Astrocyte (in vitro differentiated cells and primary cell): Measurements from ENCODE around the gene FBXO4. TPM values are rescaled to one million over a fixed set of nuclear protein-coding genes. Genes with fewer than 3 reads are reported as not detected.

Source experiments
- DNase-seq: peaks from one replicate; pipeline ENCODE4 v3.0.0-alpha.2; 2010; ENCODE audit warnings: low read depth
- FAIRE-seq: peaks from 2 replicates; lab custom pipeline; 2011; peaks lifted over from hg19 to GRCh38; lab: Jason Lieb, UNC
- H2AFZ ChIP-seq: 2 replicates; pipeline ENCODE4 v1.6.0; 2012; ENCODE audit warnings: low read depth, low read length, inconsistent platforms
- H3K27ac ChIP-seq: 2 replicates; pipeline ENCODE4 v1.5.1; 2011; ENCODE audit warnings: low read depth, low read length, inconsistent platforms
- H3K27me3 ChIP-seq: 2 replicates; pipeline ENCODE4 v1.6.0; 2011; ENCODE audit warnings: low read length, inconsistent platforms; ENCODE audit not compliant: insufficient read depth
- H3K36me3 ChIP-seq: 2 replicates; pipeline ENCODE4 v1.5.1; 2011; ENCODE audit warnings: low read length, inconsistent platforms; ENCODE audit not compliant: insufficient read depth
- H3K4me1 ChIP-seq: 2 replicates; pipeline ENCODE4 v1.5.1; 2011; ENCODE audit warnings: low read length, inconsistent platforms; ENCODE audit not compliant: insufficient read depth
- H3K4me2 ChIP-seq: 2 replicates; pipeline ENCODE4 v1.6.0; 2012; ENCODE audit warnings: low read length, inconsistent platforms
- H3K4me3 ChIP-seq: 2 replicates; pipeline ENCODE4 v1.5.1; 2011; ENCODE audit warnings: low read depth, mild to moderate bottlenecking, low read length, inconsistent platforms; ENCODE audit not compliant: insufficient read depth
- H3K79me2 ChIP-seq: 2 replicates; pipeline ENCODE4 v1.6.0; 2012; ENCODE audit warnings: mild to moderate bottlenecking, low read length, inconsistent platforms; ENCODE audit not compliant: insufficient read depth
- H3K9ac ChIP-seq: 2 replicates; pipeline ENCODE4 v1.6.0; 2012; ENCODE audit warnings: mild to moderate bottlenecking, low read length, inconsistent platforms
- H3K9me3 ChIP-seq: 2 replicates; pipeline ENCODE4 v1.5.1; 2012; ENCODE audit warnings: low read depth, mild to moderate bottlenecking, low read length, inconsistent platforms; ENCODE audit not compliant: insufficient read depth
- H4K20me1 ChIP-seq: 2 replicates; pipeline ENCODE4 v1.6.0; 2012; ENCODE audit warnings: low read length, inconsistent platforms; ENCODE audit not compliant: insufficient read depth
- H3K27ac Mint-ChIP-seq: one replicate; pipeline ENCODE4 v1.8.0; 2021; ENCODE audit warnings: mild to moderate bottlenecking, mixed read lengths; ENCODE audit not compliant: unreplicated experiment
- H3K27me3 Mint-ChIP-seq: one replicate; pipeline ENCODE4 v1.8.0; 2021; ENCODE audit warnings: low read depth, mixed read lengths; ENCODE audit not compliant: unreplicated experiment
- H3K36me3 Mint-ChIP-seq: one replicate; pipeline ENCODE4 v1.8.0; 2021; ENCODE audit warnings: low read depth, mixed read lengths; ENCODE audit not compliant: unreplicated experiment
- H3K4me1 Mint-ChIP-seq: one replicate; pipeline ENCODE4 v1.8.0; 2021; ENCODE audit warnings: low read depth, mixed read lengths; ENCODE audit not compliant: unreplicated experiment
- H3K4me3 Mint-ChIP-seq: one replicate; pipeline ENCODE4 v1.8.0; 2021; ENCODE audit warnings: mild to moderate bottlenecking, moderate library complexity, mixed read lengths; ENCODE audit not compliant: unreplicated experiment
- H3K9me3 Mint-ChIP-seq: one replicate; pipeline ENCODE4 v1.8.0; 2021; ENCODE audit warnings: mild to moderate bottlenecking, mixed read lengths; ENCODE audit not compliant: unreplicated experiment
- CTCF ChIP-seq: IDR thresholded peaks from 2 replicates; pipeline ENCODE4 v1.5.1; 2011; ENCODE audit warnings: low read depth, mild to moderate bottlenecking, inconsistent platforms, low read length, moderate library complexity; ENCODE audit not compliant: insufficient read depth
- EZH2 ChIP-seq: IDR thresholded peaks from 2 replicates; pipeline ENCODE4 v1.6.1; 2012; ENCODE audit warnings: mild to moderate bottlenecking, low read length, inconsistent platforms; ENCODE audit not compliant: insufficient read depth
- total RNA-seq: library from RNA; stranded (reverse); gene quantifications from 2 replicates; pipeline ENCODE4 v1.2.1, GENCODE V29; 2021

The FBXO4 gene
- total RNA-seq, 1 donor from 2014 or later: 2.0 TPM

DNA sequence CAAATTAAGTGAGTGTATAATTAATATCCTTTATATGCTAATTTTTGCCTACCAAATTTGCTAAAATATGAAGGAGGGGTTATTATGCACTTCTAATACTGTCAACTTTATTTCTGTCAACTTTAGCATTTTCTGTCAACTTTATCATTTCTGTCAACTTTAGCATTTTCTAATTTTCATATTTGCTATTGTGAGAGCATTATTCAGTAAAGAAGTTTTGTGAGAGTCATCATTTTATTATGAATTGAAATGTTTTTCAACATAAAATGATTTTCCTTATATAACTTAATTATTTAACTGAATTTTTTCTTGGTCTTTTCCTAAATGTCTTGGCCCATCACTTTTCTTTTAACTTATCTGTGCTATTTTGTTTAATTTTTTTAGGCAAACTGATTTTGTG is 58.2 kb downstream of the FBXO4 start:
- Mint-ChIP-seq H3K27me3 (no peaks in the 10 kb centered on the region), H3K9me3 (no peaks in the 10 kb centered on the region), H3K27ac (no peak overlapping the region), H3K36me3 (no peaks in the 10 kb centered on the region), H3K4me1 (peaks cover 7% of the 10 kb centered on the region), H3K4me3 (no peak overlapping the region)
- Histone ChIP-seq H3K4me1 (no peaks in the 10 kb centered on the region), H3K79me2 (no peaks in the 10 kb centered on the region), H2AFZ (no peak overlapping the region), H3K4me3 (no peak overlapping the region), H3K27ac (no peak overlapping the region), H3K36me3 (no peaks in the 10 kb centered on the region), H3K9ac (no peak overlapping the region), H3K27me3 (no peaks in the 10 kb centered on the region), H3K4me2 (no peak overlapping the region), H4K20me1 (no peaks in the 10 kb centered on the region), H3K9me3 (no peaks in the 10 kb centered on the region)
- DNase-seq (no peak), FAIRE-seq (no peak)
- no peak for TF ChIP-seq CTCF
- TF ChIP-seq EZH2: no peak

- H3K9me3 Mint-ChIP-seq: no peaks in the 10 kb centered on the region
- no peak for FAIRE-seq
- Histone ChIP-seq H3K9me3 (no peaks in the 10 kb centered on the region), H3K4me2 (no peak overlapping the region), H3K79me2 (no peaks in the 10 kb centered on the region), H3K27ac (no peak overlapping the region), H4K20me1 (no peaks in the 10 kb centered on the region), H3K4me3 (no peak overlapping the region), H2AFZ (no peak overlapping the region), H3K9ac (no peak overlapping the region), H3K4me1 (no peaks in the 10 kb centered on the region), H3K27me3 (no peaks in the 10 kb centered on the region), H3K36me3 (no peaks in the 10 kb centered on the region)
- H3K36me3 Mint-ChIP-seq: no peaks in the 10 kb centered on the region
- no peaks in the 10 kb centered on the region for H3K4me1 Mint-ChIP-seq
- TF ChIP-seq CTCF (no peak), EZH2 (no peak)
- no peak overlapping the region for H3K27ac Mint-ChIP-seq
- no peak overlapping the region for H3K4me3 Mint-ChIP-seq
- no peaks in the 10 kb centered on the region for H3K27me3 Mint-ChIP-seq
- DNase-seq: no peak
Observed at GRCh38 chr5:41985945-41986695, 61.0 kb downstream of the FBXO4 start.

Other genes starting within 250 kb of the FBXO4 start
- 24.9 and 25.7 TPM in 2 replicates for gene OXCT1, start 54.9 kb upstream of the FBXO4 start, total RNA-seq
- 31.8 and 36.3 TPM in 2 replicates for gene RIMOC1, start 20.9 kb upstream of the FBXO4 start, total RNA-seq